Measurements from ENCODE around the gene HHAT.

The HHAT gene

GRCh38 chr1:210448297-210448892 is 119.7 kb downstream of the HHAT start:
- no peak overlapping the region for H3K4me3 ChIP-seq (ENCODE audit: low read depth, low read length)
- CTCF ChIA-PET = interaction anchor here (0.6 to 9.2 kb wide), 36 partner anchors 8 to 1066 kb away, joined by 3 to 403 read pairs (median 5); partner anchors contain the start of gene KCNH1
- POLR2A ChIA-PET = interaction anchor here (1.2 to 2.6 kb wide), 3 partner anchors 9 to 685 kb away, joined by 3 to 11 read pairs (median 3); partner anchors contain the start of gene KCNH1
- peak; percentile 33 for DNase-seq (ENCODE audit: low read depth, low spot score)
- TF ChIP-seq CTCF (IDR thresholded peaks at IDR 0.05; ENCODE audit: insufficient read depth, low read length, missing control alignments) = peak; percentile 54

GRCh38 chr1:210455840-210456603 is 127.3 kb downstream of the HHAT start:
- DNase-seq (ENCODE audit: low read depth, low spot score) = no peak
- POLR2A ChIA-PET = no interaction called here
- CTCF ChIA-PET = interaction anchor here (1.0 to 3.7 kb wide), 5 partner anchors 8 to 680 kb away, joined by 4 to 37 read pairs (median 7); partner anchors contain the start of gene KCNH1
- TF ChIP-seq CTCF (IDR thresholded peaks at IDR 0.05; ENCODE audit: insufficient read depth, low read length, missing control alignments) = no peak
- H3K4me3 ChIP-seq (ENCODE audit: low read depth, low read length) = no peak overlapping the region

GRCh38 chr1:210456731-210457255 is 128.1 kb downstream of the HHAT start:
- no peak for TF ChIP-seq CTCF (IDR thresholded peaks at IDR 0.05; ENCODE audit: insufficient read depth, low read length, missing control alignments)
- POLR2A ChIA-PET = no interaction called here
- H3K4me3 ChIP-seq (ENCODE audit: low read depth, low read length) = no peak overlapping the region
- no peak for DNase-seq (ENCODE audit: low read depth, low spot score)
- CTCF ChIA-PET = interaction anchor here (1.0 to 3.7 kb wide), 4 partner anchors 9 to 679 kb away, joined by 4 to 37 read pairs (median 7); partner anchors contain the start of gene KCNH1

GRCh38 chr1:210457568-210457967 is 128.9 kb downstream of the HHAT start:
- POLR2A ChIA-PET = no interaction called here
- CTCF ChIA-PET = interaction anchor here (1.4 to 3.7 kb wide), 3 partner anchors 9 to 678 kb away, joined by 7 to 37 read pairs (median 7); partner anchors contain the start of gene KCNH1
- H3K4me3 ChIP-seq (ENCODE audit: low read depth, low read length) = no peak overlapping the region
- DNase-seq (ENCODE audit: low read depth, low spot score) = no peak
- no peak for TF ChIP-seq CTCF (IDR thresholded peaks at IDR 0.05; ENCODE audit: insufficient read depth, low read length, missing control alignments)

GRCh38 chr1:210464519-210465039 is 135.9 kb downstream of the HHAT start:
- POLR2A ChIA-PET = no interaction called here
- CTCF ChIA-PET = interaction anchor here (1.0 to 1.5 kb wide), 2 partner anchors 65 to 669 kb away, joined by 3 read pairs; partner anchors contain the start of gene KCNH1
- H3K4me3 ChIP-seq (ENCODE audit: low read depth, low read length) = no peak overlapping the region
- no peak for TF ChIP-seq CTCF (IDR thresholded peaks at IDR 0.05; ENCODE audit: insufficient read depth, low read length, missing control alignments)
- no peak for DNase-seq (ENCODE audit: low read depth, low spot score)

Measured in AG04449 (cell line).